Measurements from ENCODE around the gene EPHA10. TPM values are rescaled to one million over a fixed set of nuclear protein-coding genes. Genes with fewer than 3 reads are reported as not detected.

EPHA10 gene
- total RNA-seq, 2 donors from 2014 or later = 0.22 TPM; not detected in 1

GRCh38 chr1:37795340-37796125 is 30.6 kb upstream of the EPHA10 start:
- Histone ChIP-seq H3K27me3 (no peaks in the 10 kb centered on the region), H3K27ac (no peak overlapping the region), H3K9me3 (no peaks in the 10 kb centered on the region), H3K4me3 (no peak overlapping the region), H3K4me1 (peaks cover 0 to 17% of the 10 kb centered on the region in 2 donors), H3K36me3 (no peaks in the 10 kb centered on the region)
- no peak for DNase-seq (ENCODE audit: low spot score)
- no peak for TF ChIP-seq CTCF (IDR thresholded peaks at IDR 0.05)

GRCh38 chr1:37794372-37795339 is 29.7 kb upstream of the EPHA10 start:
- H3K4me1 ChIP-seq = peaks cover 0 to 17% of the 10 kb centered on the region in 2 donors
- peak overlapping the region; percentile 11 to 57 for H3K4me3 ChIP-seq
- no peak overlapping the region for H3K27ac ChIP-seq
- no peak for TF ChIP-seq CTCF (IDR thresholded peaks at IDR 0.05)
- H3K27me3 ChIP-seq = no peaks in the 10 kb centered on the region
- H3K36me3 ChIP-seq = no peaks in the 10 kb centered on the region
- no peak for DNase-seq (ENCODE audit: low spot score)
- H3K9me3 ChIP-seq = no peaks in the 10 kb centered on the region

GRCh38 chr1:37793773-37794371 is 29.0 kb upstream of the EPHA10 start, which contains the start of gene MANEAL:
TSS of gene MANEAL (plus strand) at chr1:37793847. CDS start at chr1:37794183, 336 bp downstream.
- Histone ChIP-seq H3K36me3 (no peaks in the 10 kb centered on the region), H3K4me1 (peaks cover 0 to 17% of the 10 kb centered on the region in 2 donors), H3K9me3 (no peaks in the 10 kb centered on the region), H3K27ac (no peak within 1 kb of the TSS), H3K27me3 (no peaks in the 10 kb centered on the region), H3K4me3 (peak within 1 kb of the TSS; percentile 44 to 57)
- TF ChIP-seq CTCF (IDR thresholded peaks at IDR 0.05) = no peak
- DNase-seq (ENCODE audit: low spot score) = no peak

- no peaks in the 10 kb centered on the region for H3K27me3 ChIP-seq
- H3K27ac ChIP-seq = no peak overlapping the region
Observed at GRCh38 chr1:37792943-37793686, 28.2 kb upstream of the EPHA10 start.

More at GRCh38 chr1:37792943-37793686, 28.2 kb upstream of the EPHA10 start:
- Histone ChIP-seq H3K36me3 (no peaks in the 10 kb centered on the region), H3K4me1 (peaks cover 0 to 17% of the 10 kb centered on the region in 2 donors), H3K4me3 (peak overlapping the region; percentile 44 to 57), H3K9me3 (no peaks in the 10 kb centered on the region)
- DNase-seq (ENCODE audit: low spot score) = no peak
- no peak for TF ChIP-seq CTCF (IDR thresholded peaks at IDR 0.05)
